SHP77 (cell line): ENCODE data around the gene C5AR2.
"Not testable (repeated sequence)": the region's sequence is repeated elsewhere in the genome, so short reads cannot be mapped to it uniquely, and the experiment has no call there.

Experiments used
- DNase-seq, 2 experiments: peaks; one replicate each; lab custom pipeline; 2025; lab: John Stamatoyannopoulos, UW

The C5AR2 gene

DNA sequence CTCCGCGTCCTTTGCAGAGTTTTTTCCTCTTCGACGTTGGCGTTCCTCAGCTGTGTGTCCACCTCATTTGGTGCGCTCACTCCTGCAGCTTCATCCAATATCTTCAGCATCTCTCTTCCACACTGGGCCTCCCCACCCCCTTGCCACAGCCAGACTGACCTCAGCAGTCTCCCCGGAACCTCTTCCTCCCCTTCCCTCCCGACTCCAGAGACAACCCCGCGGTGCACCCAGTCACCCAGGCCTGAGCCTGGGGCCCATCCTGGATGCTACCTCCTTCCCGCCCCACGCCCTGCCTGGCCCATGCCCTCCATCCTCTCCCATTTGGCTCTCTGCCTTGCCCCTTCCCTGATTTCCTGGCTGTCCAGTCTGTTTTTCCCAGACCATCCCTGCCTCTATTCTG lies 8.1 kb upstream of the C5AR2 start:
- no peak for DNase-seq

DNA sequence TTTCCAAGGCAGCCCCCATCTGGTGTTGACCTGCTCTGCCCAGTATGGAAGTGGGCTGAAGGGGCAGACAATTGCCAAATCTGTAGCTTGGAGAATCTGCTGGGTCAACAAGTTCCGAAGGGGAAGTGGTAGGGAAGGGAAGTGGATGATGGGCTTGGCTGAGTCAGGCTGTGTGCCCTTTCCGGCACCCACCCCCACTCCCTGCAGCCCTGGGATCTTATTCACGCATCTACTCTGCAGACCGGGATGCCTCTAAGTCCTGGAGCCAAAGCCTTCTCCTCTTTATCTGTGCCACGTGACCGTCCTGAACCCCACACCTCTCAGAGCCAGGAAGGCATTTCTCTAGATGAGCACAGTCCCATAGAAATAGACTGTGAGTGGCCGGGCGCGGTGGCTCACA lies 7.5 kb upstream of the C5AR2 start:
- DNase-seq, result no peak

DNA sequence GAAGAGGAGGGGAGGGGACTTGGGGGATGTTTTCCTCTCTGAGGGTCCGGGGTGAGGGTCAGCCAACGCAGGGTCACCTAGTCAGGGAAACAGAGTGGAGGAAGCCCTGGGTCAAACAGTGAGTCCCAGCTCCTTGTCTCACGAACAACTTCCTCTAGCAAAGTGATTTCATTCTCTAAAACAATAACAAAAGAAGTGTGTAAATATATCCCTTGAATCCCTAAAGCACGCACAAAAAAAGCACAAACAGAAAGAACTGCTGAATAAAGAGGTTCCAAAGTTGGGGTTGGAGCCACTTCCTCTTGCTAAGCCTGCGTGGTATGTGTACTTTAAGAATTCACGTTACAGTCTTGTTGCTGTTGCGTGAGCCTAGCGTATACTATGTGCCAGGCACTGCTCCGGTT lies 1.5 kb upstream of the C5AR2 start:
- DNase-seq, result no peak

DNA sequence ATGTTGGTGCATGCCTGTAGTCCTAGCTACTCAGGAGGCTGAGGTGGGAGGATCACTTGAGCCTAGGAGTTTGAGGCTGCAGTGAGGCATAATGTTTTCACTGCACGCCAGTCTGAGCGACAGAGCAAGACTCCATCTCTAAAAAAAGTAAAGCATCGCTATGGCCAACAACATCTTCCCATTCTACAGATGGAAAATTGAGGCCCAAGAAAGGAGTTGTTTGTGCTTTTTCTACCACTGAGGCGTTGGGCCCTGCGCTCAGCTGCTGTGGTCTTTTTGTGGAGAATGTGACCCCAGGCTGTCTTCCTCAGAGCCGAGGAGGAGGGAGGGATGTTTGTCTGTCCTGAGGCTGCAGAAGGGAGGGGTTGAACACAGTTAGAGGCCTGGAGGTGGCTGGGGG lies 485 bp upstream of the C5AR2 start:
- DNase-seq, result no peak

DNA sequence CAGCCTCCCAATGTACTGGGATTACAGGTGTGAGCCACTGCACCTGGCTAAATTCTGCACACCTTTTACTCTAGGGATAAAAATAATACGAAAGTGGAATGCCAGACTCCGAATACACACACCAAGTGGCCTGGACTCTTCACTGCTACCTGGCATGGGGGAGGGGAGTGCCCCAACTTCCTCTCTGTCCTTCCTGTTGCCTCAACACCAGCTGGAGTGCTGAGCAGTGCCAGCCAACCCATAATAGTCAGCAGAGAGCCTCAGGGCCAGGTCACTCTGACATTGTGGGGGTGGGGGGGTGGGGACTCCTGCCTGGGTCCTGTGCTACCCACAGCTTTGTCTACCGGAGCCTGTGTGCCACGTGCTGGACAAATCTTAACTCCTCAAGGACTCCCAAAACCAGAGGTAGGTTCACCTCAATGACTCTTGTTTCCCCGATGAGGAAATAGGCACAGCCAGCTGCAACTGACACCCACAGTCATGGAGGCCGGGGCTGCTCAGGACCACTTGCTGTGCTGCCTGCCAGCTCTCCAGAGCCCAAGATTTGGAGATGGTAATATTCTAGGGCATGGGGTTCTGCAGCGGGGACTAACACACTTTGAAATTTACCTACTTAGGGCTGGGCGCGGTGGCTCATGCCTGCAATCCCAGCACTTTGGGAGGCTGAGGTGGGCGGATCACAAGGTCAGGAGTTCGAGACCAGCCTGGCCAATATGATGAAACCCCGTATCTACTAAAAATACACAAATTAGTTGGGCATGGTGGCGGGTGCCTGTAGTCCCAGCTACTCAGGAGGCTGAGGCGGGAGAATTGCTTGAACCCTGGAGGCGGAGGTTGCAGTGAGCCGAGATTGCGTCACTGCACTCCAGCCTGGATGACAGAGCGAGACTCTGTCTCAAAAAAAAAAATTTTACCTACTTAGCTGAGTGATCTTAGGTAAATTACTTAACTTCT lies 5.1 kb downstream of the C5AR2 start:
- peak in 1 of 2 experiments; percentile 33 for DNase-seq

DNA sequence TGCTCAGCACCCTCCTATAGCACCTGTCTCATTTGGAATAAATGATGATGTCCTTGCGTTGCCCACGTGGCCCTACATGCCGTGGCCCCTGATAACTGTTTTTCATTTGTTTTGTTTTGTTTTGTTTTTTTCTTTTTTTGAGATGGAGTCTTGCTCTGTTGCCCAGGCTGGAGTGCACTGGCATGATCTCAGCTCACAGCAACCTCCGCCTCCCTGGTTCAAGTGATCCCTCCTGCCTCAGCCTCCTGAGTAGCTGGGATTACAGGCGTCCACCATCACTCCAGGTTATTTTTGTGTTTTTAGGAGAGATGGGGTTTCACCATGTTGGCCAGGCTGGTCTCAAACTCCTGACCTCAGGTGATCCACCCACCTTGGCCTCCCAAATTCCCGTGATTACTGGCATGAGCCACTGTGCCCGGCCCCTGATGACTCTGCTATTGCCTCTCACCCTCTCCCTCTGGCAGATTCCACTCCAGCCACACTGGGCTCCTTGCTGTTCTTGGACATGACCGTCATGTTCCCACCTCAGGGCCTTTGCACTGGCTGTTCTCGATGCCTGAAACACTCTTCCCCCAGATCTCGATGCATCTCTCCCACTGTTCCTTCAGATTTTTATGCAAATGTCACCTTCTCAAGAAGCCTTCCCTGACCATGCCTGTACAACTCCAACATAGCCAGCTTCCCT lies 7.4 kb downstream of the C5AR2 start:
- DNase-seq, result no peak

DNA sequence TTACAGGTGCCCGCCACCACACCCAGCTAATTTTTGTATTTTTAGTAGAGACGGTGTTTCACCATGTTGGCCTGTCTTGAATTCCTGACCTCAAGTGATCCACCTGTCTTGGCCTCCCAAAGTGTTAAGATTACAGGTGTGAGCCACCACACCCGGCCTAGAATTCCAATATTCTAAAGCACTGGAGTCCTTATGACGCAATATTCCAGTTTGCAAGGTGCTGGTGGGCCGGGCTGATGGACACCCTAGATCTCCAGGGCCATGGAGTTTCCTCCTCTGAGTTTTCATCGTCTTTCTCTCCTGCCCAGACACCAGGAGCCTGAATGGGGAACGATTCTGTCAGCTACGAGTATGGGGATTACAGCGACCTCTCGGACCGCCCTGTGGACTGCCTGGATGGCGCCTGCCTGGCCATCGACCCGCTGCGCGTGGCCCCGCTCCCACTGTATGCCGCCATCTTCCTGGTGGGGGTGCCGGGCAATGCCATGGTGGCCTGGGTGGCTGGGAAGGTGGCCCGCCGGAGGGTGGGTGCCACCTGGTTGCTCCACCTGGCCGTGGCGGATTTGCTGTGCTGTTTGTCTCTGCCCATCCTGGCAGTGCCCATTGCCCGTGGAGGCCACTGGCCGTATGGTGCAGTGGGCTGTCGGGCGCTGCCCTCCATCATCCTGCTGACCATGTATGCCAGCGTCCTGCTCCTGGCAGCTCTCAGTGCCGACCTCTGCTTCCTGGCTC lies 8.7 kb downstream of the C5AR2 start:
- no peak for DNase-seq

DNA sequence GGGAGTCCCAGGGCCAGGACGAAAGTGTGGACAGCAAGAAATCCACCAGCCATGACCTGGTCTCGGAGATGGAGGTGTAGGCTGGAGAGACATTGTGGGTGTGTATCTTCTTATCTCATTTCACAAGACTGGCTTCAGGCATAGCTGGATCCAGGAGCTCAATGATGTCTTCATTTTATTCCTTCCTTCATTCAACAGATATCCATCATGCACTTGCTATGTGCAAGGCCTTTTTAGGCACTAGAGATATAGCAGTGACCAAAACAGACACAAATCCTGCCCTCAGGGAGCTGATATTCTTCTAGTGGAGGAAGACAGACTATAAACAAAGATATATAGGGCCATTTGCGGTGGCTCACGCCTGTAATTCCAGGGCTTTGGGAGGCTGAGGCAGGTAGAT lies 9.8 kb downstream of the C5AR2 start:
- DNase-seq, result no peak

DNA sequence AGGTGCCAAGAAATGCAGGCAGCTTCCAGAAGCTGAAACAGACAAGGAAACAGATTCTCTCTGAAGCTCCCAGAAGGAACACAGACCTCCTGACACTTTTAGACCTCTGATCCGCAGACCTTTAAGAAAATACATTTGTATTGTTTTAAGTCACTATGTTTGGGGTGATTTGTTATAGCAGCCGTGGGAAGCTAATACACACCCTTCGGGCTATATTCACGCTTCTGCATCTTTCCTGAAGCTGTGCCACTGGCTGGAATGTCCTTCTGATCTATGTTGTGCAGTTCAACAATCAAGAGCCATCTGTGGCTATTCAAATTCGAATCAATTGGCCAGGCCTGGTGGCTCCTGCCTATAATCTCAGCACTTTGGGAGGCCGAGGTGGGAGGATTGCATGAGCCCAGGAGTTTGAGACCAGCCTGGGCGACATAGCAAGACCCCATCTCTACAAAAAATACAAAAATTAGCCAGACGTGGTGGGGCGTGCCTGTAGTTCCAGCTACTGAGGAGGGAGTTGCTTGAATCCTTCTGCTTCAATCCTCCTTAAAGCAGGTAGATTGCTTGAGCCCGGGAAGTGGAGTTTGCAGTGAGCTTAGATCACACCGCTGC lies 11.3 kb downstream of the C5AR2 start:
- DNase-seq, result no peak

DNA sequence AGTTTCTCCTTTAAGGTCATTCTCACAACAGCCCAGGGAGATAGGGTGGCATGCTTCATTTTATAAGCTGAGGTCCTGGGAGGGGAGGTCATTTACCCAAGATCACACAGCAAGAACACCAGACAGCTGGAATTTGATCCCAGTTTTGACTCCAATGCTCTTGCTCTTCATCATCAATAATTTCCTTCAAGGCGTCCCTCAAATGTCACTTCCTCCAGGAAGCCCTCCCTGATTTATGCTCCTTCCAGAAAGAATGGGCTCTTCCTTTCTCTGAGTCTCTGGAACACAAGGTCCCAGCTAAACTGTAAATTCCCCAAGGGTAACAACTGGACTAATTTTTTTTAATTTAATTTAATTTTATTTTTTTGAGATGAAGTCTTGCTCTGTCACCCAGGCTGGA lies 12.4 kb downstream of the C5AR2 start:
- DNase-seq, result no peak

DNA sequence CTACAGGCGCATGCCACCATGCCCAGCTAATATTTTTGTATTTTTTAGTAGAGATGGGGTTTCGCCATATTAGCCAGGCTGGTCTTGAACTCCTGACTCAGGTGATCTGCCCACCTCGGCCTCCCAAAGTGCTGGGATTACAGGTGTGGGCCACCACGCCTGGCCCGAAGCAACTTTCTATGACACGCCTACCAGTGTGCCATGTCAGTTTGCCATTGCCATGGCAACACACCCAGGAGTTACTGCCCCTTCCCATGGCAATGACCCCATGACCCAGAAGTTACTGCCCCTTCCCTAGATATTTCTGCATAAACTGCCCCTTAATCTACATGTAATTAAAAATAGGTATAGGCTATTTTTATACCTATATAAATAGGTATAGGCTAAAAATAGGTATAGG lies 14.0 kb downstream of the C5AR2 start:
- not testable (repeated sequence) for DNase-seq

DNA sequence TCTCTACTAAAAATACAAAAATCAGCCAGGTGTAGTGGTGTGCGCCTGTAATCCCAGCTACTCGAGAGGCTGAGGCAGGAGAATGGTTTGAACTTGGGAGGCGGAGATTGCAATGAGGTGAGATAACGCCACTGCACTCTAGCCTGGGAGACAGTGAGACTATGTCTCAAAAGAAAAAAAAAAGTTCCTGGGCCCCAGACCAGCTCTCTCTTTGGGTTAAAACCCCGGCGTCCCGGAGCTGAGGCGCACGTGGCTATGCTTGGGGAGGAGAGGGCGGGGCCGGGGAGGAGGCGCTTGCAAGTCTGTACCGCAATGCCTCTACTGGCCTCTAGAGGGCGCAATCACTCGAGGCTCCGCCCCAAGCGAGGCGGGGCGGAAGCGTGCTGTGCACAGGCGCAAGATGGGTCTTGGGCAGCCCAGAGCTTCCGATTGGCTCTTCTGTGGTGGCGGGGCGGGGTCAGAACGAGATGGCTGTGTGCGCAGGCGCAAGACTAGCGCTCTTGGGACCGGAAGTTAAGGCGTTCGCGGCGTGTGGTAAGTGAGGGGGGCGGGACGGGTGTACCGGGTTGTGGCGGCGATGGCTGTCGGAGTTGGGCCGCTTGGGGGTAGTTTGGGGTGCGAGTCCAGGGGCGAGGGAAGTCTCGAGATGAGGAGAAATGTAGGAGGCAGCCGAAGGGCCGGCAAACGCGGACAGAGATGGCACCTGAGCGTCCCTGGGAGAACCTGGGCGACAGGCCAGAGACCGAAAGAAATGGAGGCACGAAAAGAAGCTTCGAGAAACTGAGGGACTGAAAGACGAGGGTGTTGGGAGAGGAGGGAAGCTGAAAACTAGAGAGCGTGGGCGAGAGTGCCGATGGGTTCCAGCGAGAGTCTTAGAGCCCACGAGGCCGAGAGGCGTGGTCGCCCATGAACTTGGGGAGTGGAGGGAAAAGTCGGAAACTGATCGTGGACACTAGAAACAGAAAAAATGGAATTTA lies 17.1 kb downstream of the C5AR2 start, which contains the start of gene DHX34:
DHX34 (plus strand) TSS at position 497 of the 977 bp plus-strand sequence. CDS start 3,716 bp downstream, outside the sequence.
- peak; percentile 97 to 98 for DNase-seq

DNA sequence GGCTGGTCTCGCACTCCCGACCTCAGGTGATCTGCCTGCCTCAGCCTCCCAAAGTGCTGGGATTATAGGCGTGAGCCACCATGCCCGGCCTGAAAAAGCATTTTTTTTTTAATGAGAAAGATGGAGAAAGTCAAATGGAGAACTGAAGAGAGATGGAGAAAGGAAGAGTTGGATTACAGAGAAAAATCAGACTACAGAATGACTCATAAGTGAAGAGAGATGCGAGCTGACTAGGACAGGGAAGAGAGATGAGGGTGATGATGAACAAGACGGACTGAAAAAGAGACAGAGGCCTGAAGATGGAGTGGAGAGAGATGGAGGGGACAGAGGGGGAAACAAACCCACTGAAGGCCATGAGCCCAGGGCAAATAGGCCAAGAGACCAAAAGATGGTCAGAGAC lies 18.7 kb downstream of the C5AR2 start:
- DNase-seq, result no peak

DNA sequence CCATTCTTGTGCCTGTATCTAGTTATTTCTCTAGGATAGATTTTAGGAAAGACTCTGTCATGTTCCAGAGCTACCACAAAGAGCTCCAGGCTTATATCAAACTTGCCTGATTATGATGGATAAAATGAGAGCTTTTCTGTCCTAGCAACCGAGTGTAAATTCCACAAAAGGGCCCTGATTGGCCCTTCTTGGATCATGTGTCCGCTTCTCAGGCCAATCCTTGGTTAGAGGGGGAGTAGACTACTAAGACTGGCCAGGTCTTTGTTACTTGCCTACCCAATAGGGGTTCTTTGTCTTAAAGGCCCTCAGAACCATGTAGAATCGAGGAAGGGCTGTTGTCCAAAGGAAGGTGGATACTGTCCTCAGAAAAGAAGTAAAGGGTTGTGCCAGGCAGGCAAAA lies 19.6 kb downstream of the C5AR2 start:
- no peak for DNase-seq

DNA sequence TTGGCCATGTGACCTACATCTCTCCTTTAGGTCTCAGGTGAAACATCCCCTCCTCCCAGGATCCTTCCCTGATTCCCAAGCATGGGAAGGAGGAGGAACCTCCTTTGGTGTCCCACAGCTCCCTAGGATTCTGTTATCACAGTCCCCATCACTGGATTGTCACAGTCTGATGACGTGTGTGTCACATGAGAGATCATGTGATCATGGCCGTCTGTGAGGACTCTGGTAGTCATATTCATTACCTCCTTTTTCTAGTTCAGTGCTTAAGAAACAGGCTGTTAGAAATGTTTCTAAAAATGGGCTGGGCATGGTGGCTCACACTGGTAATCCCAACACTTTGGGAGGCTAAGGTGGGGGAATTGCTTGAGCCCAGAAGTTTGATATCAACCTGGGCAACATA lies 20.1 kb downstream of the C5AR2 start:
- no peak for DNase-seq

DNA sequence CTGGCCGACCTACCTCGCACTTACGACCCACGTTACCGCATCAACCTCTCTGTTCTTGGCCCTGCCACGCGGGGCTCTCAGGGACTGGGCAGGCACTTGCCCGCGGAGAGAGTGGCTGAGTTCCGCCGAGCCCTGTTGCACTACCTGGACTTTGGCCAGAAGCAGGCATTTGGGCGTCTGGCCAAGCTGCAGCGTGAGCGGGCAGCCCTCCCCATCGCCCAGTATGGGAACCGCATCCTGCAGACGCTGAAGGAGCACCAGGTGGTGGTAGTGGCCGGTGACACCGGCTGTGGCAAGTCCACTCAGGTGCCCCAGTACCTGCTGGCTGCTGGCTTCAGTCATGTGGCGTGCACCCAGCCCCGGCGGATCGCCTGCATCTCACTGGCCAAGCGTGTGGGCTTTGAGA lies 21.3 kb downstream of the C5AR2 start:
- DNase-seq, result peak; percentile 32 to 68

DNA sequence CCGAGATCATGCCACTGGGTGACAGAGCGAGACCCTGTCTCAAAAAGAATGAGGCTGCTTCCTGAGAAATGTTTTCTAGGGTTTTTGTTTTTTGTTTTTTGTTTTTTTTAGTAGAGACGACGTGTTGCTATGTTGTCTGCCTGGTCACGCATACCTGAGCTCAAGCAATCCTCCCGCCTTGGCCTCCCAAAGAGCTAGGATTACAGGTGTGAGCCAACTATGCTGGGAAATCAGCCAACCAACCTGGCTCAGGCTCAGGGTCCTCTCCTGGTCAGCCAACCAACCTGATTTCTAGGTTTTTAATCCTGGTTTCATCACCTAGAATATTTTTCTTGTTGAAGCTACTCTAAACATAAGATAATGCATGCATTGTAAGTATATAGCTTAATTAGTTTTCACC lies 24.9 kb downstream of the C5AR2 start:
- DNase-seq, result no peak

DNA sequence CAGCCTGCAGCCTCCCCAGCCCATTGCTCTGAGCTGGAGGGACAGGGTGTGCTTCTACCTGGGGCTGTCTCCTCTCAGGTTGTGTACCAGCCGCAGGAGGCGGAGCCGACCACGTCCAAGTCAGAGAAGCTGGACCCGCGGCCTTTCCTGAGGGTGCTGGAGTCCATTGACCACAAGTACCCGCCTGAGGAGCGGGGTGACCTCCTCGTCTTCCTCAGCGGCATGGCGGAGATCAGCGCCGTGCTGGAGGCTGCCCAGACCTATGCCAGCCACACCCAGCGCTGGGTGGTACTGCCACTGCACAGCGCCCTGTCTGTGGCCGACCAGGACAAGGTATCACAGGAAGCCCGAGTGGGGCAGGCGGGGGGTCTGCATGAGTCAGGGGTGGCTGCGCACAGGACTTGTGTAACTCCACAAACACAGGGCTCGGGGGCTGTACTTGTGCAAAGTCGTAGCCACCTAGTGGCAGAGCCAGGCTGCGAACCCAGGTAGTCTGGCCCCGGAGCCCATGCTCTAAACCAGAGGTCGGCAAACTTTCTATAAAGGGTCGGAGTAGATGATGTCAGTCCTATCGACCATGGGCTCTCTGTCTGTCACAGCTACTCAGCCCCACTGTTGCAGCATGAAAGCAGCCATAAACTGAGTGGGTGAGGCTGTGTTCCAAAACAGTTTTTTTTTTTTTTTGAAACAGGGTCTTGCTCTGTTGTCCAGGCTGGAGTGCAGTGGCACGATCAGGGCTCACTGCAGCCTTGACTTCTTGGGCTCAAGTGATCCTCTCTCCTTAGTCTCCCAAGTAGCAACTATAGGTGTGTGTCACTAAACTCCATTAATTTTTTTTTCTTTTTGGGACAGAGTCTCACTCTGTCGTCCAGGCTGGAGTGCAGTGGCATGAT lies 26.1 kb downstream of the C5AR2 start:
- no peak for DNase-seq

DNA sequence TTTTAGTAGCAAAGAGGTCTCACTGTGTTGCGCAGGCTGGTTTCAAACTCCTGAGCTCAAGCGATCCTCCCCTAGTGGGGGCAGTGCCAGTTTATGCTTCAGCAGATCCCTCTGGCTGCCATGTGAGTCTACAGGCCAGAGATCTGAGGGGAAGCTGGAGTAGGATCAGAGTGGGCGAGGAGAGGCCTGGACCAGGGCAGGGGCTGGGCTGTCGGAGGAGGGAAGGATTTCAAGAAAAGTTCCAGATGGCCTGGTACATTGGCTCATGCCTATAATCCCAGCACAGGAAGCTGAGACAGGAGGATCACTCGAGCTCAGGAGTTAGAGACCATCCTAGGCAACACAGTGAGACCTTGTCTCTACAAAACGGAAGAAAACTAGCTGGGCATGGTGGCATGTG lies 27.0 kb downstream of the C5AR2 start:
- DNase-seq, result no peak

DNA sequence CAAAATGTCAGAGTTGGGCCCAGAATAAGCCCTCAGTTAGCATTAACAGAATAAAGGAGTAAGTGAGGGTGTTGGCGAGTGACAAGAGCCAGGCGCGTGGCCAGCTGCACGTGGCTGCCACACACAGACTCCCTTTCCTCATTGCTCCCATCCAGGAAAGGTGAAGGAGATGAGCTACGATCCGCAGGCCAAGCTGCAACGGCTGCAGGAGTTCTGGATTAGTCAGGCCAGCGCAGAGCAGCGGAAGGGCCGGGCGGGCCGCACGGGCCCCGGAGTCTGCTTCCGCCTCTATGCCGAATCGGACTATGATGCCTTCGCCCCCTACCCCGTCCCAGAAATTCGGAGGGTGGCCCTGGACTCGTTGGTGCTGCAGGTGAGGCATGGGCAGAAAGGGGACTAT lies 30.3 kb downstream of the C5AR2 start:
- DNase-seq, result no peak
